H9 (cell line): ENCODE measurements around the gene MMP11. TPM values are rescaled to one million over a fixed set of nuclear protein-coding genes. Genes with fewer than 3 reads are reported as not detected.

Source experiments
- DNase-seq: peaks from one replicate; pipeline ENCODE4 v3.0.0-alpha.2; 2017
- H2AFZ ChIP-seq: one replicate; pipeline ENCODE4 v1.6.1; 2013; ENCODE audit warnings: mild to moderate bottlenecking, low read length, control low read depth, moderate library complexity
- H2AK5ac ChIP-seq: 2 replicates; pipeline ENCODE4 v1.6.1; 2013; ENCODE audit warnings: low read length, control low read depth, mixed read lengths; ENCODE audit not compliant: insufficient read length
- H2BK120ac ChIP-seq: one replicate; pipeline ENCODE4 v1.6.1; 2013; ENCODE audit warnings: low read depth, mild to moderate bottlenecking, low read length, control low read depth, inconsistent platforms; ENCODE audit not compliant: poor library complexity, severe bottlenecking
- H2BK12ac ChIP-seq: 2 replicates; pipeline ENCODE4 v1.6.1; 2013; ENCODE audit warnings: low read length, control low read depth, mixed read lengths, low read depth; ENCODE audit not compliant: insufficient read length
- H2BK15ac ChIP-seq: 2 replicates; pipeline ENCODE4 v1.6.1; 2013; ENCODE audit warnings: low read depth, low read length, control low read depth
- H2BK20ac ChIP-seq: one replicate; pipeline ENCODE4 v1.6.1; 2013; ENCODE audit warnings: low read depth, mild to moderate bottlenecking, low read length, control low read depth, inconsistent platforms; ENCODE audit not compliant: poor library complexity, severe bottlenecking
- H2BK5ac ChIP-seq: 2 replicates; pipeline ENCODE4 v1.6.1; 2013; ENCODE audit warnings: low read length, control low read depth, mixed read lengths; ENCODE audit not compliant: insufficient read length
- H3K14ac ChIP-seq: 2 replicates; pipeline ENCODE4 v1.6.1; 2013; ENCODE audit warnings: low read length, control low read depth; ENCODE audit not compliant: insufficient read depth
- H3K18ac ChIP-seq: 2 replicates; pipeline ENCODE4 v1.6.1; 2013; ENCODE audit warnings: low read depth, mild to moderate bottlenecking, mixed read lengths, low read length, control low read depth; ENCODE audit not compliant: insufficient read length
- H3K23ac ChIP-seq: 2 replicates; pipeline ENCODE4 v1.6.1; 2013; ENCODE audit warnings: low read length, control low read depth, mixed read lengths, low read depth; ENCODE audit not compliant: insufficient read length
- H3K23me2 ChIP-seq: 2 replicates; pipeline ENCODE4 v1.6.1; 2013; ENCODE audit warnings: low read depth, mild to moderate bottlenecking, mixed read lengths, low read length, control low read depth; ENCODE audit not compliant: insufficient read length, poor library complexity, severe bottlenecking
- H3K27ac ChIP-seq: 2 replicates; pipeline ENCODE4 v1.5.1; 2013; ENCODE audit warnings: low read length, control low read depth, mixed read lengths, low read depth; ENCODE audit not compliant: insufficient read length
- H3K27me3 ChIP-seq: 2 replicates; pipeline ENCODE4 v1.6.1; 2013; ENCODE audit warnings: low read length, control low read depth, inconsistent platforms; ENCODE audit not compliant: insufficient read depth
- H3K4ac ChIP-seq: 2 replicates; pipeline ENCODE4 v1.6.1; 2013; ENCODE audit warnings: low read depth, mild to moderate bottlenecking, control low read depth, inconsistent platforms, low read length, moderate library complexity
- H3K4me1 ChIP-seq: 2 replicates; pipeline ENCODE4 v1.6.1; 2013; ENCODE audit warnings: low read length, control low read depth, inconsistent platforms; ENCODE audit not compliant: insufficient read depth
- H3K4me2 ChIP-seq: 2 replicates; pipeline ENCODE4 v1.6.1; 2013; ENCODE audit warnings: low read length, control low read depth, mixed read lengths; ENCODE audit not compliant: insufficient read length, insufficient read depth
- H3K56ac ChIP-seq: 2 replicates; pipeline ENCODE4 v1.6.1; 2013; ENCODE audit warnings: low read depth, mild to moderate bottlenecking, mixed read lengths, low read length, control low read depth; ENCODE audit not compliant: insufficient read length
- H3K79me1 ChIP-seq: 2 replicates; pipeline ENCODE4 v1.6.1; 2013; ENCODE audit warnings: low read depth, mild to moderate bottlenecking, moderate library complexity, low read length, control low read depth, inconsistent platforms; ENCODE audit not compliant: insufficient read depth, poor library complexity, severe bottlenecking
- H3K79me2 ChIP-seq: 2 replicates; pipeline ENCODE4 v1.6.1; 2013; ENCODE audit warnings: low read length, control low read depth, inconsistent platforms; ENCODE audit not compliant: insufficient read depth
- H3K9ac ChIP-seq: 2 replicates; pipeline ENCODE4 v1.6.1; 2013; ENCODE audit warnings: low read length, control low read depth, mixed read lengths; ENCODE audit not compliant: insufficient read length; ENCODE audit errors: extremely low read depth
- H3K9me3 ChIP-seq: one replicate; pipeline ENCODE4 v1.6.1; 2013; ENCODE audit warnings: low read depth, low read length, inconsistent platforms; ENCODE audit not compliant: control insufficient read depth
- H3T11ph ChIP-seq: one replicate; pipeline ENCODE4 v1.6.1; 2013; ENCODE audit warnings: mild to moderate bottlenecking, low read length, control low read depth, inconsistent platforms
- H4K20me1 ChIP-seq: one replicate; pipeline ENCODE4 v1.6.1; 2013; ENCODE audit not compliant: control insufficient read depth, insufficient read length, insufficient read depth
- H4K5ac ChIP-seq: 2 replicates; pipeline ENCODE4 v1.6.1; 2013; ENCODE audit warnings: low read depth, mild to moderate bottlenecking, mixed read lengths, low read length, control low read depth; ENCODE audit not compliant: insufficient read length
- H4K8ac ChIP-seq: replicated peaks from 2 replicates; pipeline ENCODE4 v1.6.1; 2013; ENCODE audit warnings: low read length, control low read depth, mixed read lengths, low read depth; ENCODE audit not compliant: insufficient read length
- H4K91ac ChIP-seq: 2 replicates; pipeline ENCODE4 v1.6.1; 2013; ENCODE audit warnings: low read depth, mild to moderate bottlenecking, moderate library complexity, mixed read lengths, low read length, control low read depth; ENCODE audit not compliant: insufficient read length
- H3K27ac Mint-ChIP-seq, 3 experiments: 2 replicates in 2 of 3; 3 replicates in 1 of 3; pipeline ENCODE4 v1.8.0; 2020 to 2021; ENCODE audit warnings: mixed read lengths in 3 of 3, mild to moderate bottlenecking in 1 of 3, moderate library complexity in 1 of 3
- H3K27me3 Mint-ChIP-seq: 2 replicates; pipeline ENCODE4 v1.8.0; 2021; ENCODE audit warnings: low read depth, mild to moderate bottlenecking, moderate library complexity, mixed read lengths
- H3K36me3 Mint-ChIP-seq, 3 experiments: 2 replicates in 2 of 3; 3 replicates in 1 of 3; pipeline ENCODE4 v1.8.0; 2020 to 2021; ENCODE audit warnings: low read depth in 3 of 3, mixed read lengths in 3 of 3; ENCODE audit not compliant: insufficient read depth in 1 of 3
- H3K4me1 Mint-ChIP-seq, 2 experiments: 2 replicates each; pipeline ENCODE4 v1.8.0; 2020; ENCODE audit warnings: mixed read lengths in 2 of 2
- H3K4me3 Mint-ChIP-seq, 2 experiments: 2 replicates in 1 of 2; 3 replicates in 1 of 2; pipeline ENCODE4 v1.8.0; 2020 to 2021; ENCODE audit warnings: mild to moderate bottlenecking in 2 of 2, mixed read lengths in 2 of 2, moderate library complexity in 1 of 2
- H3K9me3 Mint-ChIP-seq, 2 experiments: 2 replicates in 1 of 2; 3 replicates in 1 of 2; pipeline ENCODE4 v1.8.0; 2020; ENCODE audit warnings: mild to moderate bottlenecking in 2 of 2, mixed read lengths in 2 of 2, moderate library complexity in 1 of 2
- WGBS: extraction: QIAGEN DNeasy Blood & Tissue Kit; methylation state at CpG from one replicate; pipeline ENCODE4 v1.1.7; 2013; ENCODE audit warnings: missing lambda C conversion rate, low lambda C conversion rate, mixed read lengths; ENCODE audit not compliant: insufficient read length; ENCODE audit errors: extremely low coverage; 5-methylcytosine and 5-hydroxymethylcytosine counted together
- total RNA-seq: library from RNA; stranded (reverse); gene quantifications from 2 replicates; pipeline ENCODE4 v1.2.1, GENCODE V29; 2021
- TF ChIP-seq, protein P1 (sequence below): fragments of 200-600 bp; sonication (generic); conservative IDR thresholded peaks from 3 replicates; pipeline ENCODE4 v1.8.0; 2021; ENCODE audit warnings: antibody characterized with exemption, mild to moderate bottlenecking

The MMP11 gene
- total RNA-seq, 1 experiment from 2014 or later = 5.3 TPM

- Histone ChIP-seq H4K8ac (no peak overlapping the region), H2AK5ac (no peak overlapping the region), H2BK5ac (no peak overlapping the region), H3K4ac (no peak overlapping the region), H3T11ph (no peak overlapping the region), H3K9ac (no peak overlapping the region), H3K9me3 (no peaks in the 10 kb centered on the region), H2AFZ (no peak overlapping the region), H4K20me1 (no peaks in the 10 kb centered on the region), H4K91ac (no peak overlapping the region), H3K14ac (no peak overlapping the region), H3K79me1 (no peaks in the 10 kb centered on the region), H2BK12ac (no peak overlapping the region), H3K18ac (no peak overlapping the region), H3K4me2 (no peak overlapping the region), H3K23me2 (no peaks in the 10 kb centered on the region), H2BK15ac (no peak overlapping the region), H4K5ac (no peak overlapping the region), H3K27ac (no peak overlapping the region), H3K56ac (no peak overlapping the region), H3K23ac (no peak overlapping the region), H2BK20ac (no peak overlapping the region), H3K27me3 (no peaks in the 10 kb centered on the region), H3K79me2 (no peaks in the 10 kb centered on the region), H2BK120ac (no peak overlapping the region), H3K4me1 (no peaks in the 10 kb centered on the region; the same call in 1 of the 2 replicates)
- TF ChIP-seq, protein P1, sequence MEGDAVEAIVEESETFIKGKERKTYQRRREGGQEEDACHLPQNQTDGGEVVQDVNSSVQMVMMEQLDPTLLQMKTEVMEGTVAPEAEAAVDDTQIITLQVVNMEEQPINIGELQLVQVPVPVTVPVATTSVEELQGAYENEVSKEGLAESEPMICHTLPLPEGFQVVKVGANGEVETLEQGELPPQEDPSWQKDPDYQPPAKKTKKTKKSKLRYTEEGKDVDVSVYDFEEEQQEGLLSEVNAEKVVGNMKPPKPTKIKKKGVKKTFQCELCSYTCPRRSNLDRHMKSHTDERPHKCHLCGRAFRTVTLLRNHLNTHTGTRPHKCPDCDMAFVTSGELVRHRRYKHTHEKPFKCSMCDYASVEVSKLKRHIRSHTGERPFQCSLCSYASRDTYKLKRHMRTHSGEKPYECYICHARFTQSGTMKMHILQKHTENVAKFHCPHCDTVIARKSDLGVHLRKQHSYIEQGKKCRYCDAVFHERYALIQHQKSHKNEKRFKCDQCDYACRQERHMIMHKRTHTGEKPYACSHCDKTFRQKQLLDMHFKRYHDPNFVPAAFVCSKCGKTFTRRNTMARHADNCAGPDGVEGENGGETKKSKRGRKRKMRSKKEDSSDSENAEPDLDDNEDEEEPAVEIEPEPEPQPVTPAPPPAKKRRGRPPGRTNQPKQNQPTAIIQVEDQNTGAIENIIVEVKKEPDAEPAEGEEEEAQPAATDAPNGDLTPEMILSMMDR = no peak
- H3K36me3 Mint-ChIP-seq = no peaks in the 10 kb centered on the region
- no peak for DNase-seq
- peaks cover 6 to 31% of the 10 kb centered on the region in 2 experiments for H3K4me1 Mint-ChIP-seq
- no peaks in the 10 kb centered on the region; a peak in 1 of 5 replicates for H3K9me3 Mint-ChIP-seq
- peaks cover 24% of the 10 kb centered on the region for H3K27me3 Mint-ChIP-seq
- no CpG with 5 or more reads among the region's 4 CpGs for WGBS
- H3K27ac Mint-ChIP-seq = peak overlapping the region in 2 of 3 experiments; percentile 18 to 71; a peak in 2 of 7 replicates
- H3K4me3 Mint-ChIP-seq = no peak overlapping the region; a peak in 1 of 5 replicates
These were observed 15.8 kb upstream of the MMP11 start for GRCh38 chr22:23756891-23757290.
